Activated T-cell treated with anti-CD3 and anti-CD28 coated beads, Interleukin-2, amount 50 U/mL, for 48 hours (primary cell): ENCODE data around the gene PSTPIP1.

Experiments
- DNase-seq, 2 experiments: peaks; one replicate each; pipeline ENCODE4 v3.0.0-alpha.2; 2020

PSTPIP1 gene

GRCh38 chr15:77020348-77021087, 25.6 kb downstream of the PSTPIP1 start:
- DNase-seq: no peak

GRCh38 chr15:77021088-77021481, 26.2 kb downstream of the PSTPIP1 start:
- DNase-seq: no peak

- DNase-seq: peak; percentile 75 to 79
Measured at GRCh38 chr15:77021803-77022381, 27.0 kb downstream of the PSTPIP1 start.

GRCh38 chr15:77022646-77023575, 28.0 kb downstream of the PSTPIP1 start:
- no peak for DNase-seq

- DNase-seq: no peak
Measured at GRCh38 chr15:77023576-77024272, 28.8 kb downstream of the PSTPIP1 start.

- DNase-seq: peak; percentile 85
Measured at GRCh38 chr15:77024273-77025082, 29.6 kb downstream of the PSTPIP1 start.

- DNase-seq: peak in 1 of 2 experiments; percentile 7
Measured at GRCh38 chr15:77025083-77025901, 30.4 kb downstream of the PSTPIP1 start.

- peak; percentile 12 to 14 for DNase-seq
Measured at GRCh38 chr15:77025941-77026411, 31.1 kb downstream of the PSTPIP1 start.

- no peak for DNase-seq
Measured at GRCh38 chr15:77026501-77027110, 31.7 kb downstream of the PSTPIP1 start.

GRCh38 chr15:77027111-77027696, 32.3 kb downstream of the PSTPIP1 start:
- peak in 1 of 2 experiments; percentile 16 for DNase-seq

- peak in 1 of 2 experiments; percentile 14 for DNase-seq
Measured at GRCh38 chr15:77027697-77028450, 32.9 kb downstream of the PSTPIP1 start.

GRCh38 chr15:77028451-77029165, 33.7 kb downstream of the PSTPIP1 start:
- peak in 1 of 2 experiments; percentile 9 for DNase-seq

- DNase-seq: peak in 1 of 2 experiments; percentile 15
Measured at GRCh38 chr15:77029166-77030047, 34.5 kb downstream of the PSTPIP1 start.

- DNase-seq: peak in 1 of 2 experiments; percentile 15
Measured at GRCh38 chr15:77030048-77030927, 35.4 kb downstream of the PSTPIP1 start.

GRCh38 chr15:77030928-77031375, 36.0 kb downstream of the PSTPIP1 start:
- DNase-seq: peak; percentile 14 to 16
